HG02870 (cell line): ENCODE results near the gene DENND2A.
"Not testable (repeated sequence)": the region's sequence is repeated elsewhere in the genome, so short reads cannot be mapped to it uniquely, and the experiment has no call there.

Source experiments
- ATAC-seq: cut with Tn5 transposase; IDR thresholded peaks from one replicate; pipeline ENCODE4 v1.9.1; 2021; ENCODE audit warnings: mild to moderate bottlenecking, moderate library complexity; ENCODE audit not compliant: unreplicated experiment

DENND2A gene

GRCh38 chr7:140594131-140594691 lies 46.4 kb downstream of the DENND2A start:
- no peak for ATAC-seq

GRCh38 chr7:140593672-140593982 lies 47.0 kb downstream of the DENND2A start:
- no peak for ATAC-seq

GRCh38 chr7:140592964-140593671 lies 47.5 kb downstream of the DENND2A start:
- ATAC-seq, result no peak

DNA sequence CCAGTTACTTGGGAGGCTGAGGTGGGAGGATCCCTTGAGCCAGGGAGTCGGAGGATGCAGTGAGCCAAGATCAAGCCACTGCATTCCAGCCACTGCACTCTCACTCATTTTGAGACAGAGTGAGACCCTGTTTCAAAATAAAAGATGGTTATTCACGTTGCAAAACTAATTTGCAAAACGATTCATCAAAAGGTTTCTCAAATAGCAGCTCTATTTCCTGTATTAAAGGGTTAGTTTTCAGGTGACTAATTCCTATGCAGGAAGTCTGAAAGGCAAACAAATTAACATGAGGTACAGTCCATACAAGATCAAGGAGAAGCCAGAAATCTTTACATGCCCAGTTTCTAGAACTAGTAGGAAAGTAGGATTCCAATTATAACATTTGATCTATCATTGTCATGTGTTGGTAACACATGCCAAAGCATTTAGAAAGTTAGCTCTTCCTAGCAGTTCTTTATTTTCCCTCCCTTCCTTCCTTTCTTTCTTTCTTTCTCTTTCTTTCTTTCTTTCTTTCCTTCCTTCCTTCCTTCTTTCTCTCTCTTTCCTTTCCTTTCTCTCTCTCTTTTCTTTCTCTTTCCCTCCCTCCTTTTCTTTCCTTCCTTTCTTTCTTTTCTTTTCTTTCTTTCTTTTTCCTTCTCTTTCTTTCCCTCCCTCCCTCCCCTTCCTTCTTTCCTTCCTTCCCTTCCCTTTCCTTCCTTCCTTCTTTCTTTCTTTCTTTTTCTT lies 49.3 kb downstream of the DENND2A start:
- ATAC-seq, result no peak

DNA sequence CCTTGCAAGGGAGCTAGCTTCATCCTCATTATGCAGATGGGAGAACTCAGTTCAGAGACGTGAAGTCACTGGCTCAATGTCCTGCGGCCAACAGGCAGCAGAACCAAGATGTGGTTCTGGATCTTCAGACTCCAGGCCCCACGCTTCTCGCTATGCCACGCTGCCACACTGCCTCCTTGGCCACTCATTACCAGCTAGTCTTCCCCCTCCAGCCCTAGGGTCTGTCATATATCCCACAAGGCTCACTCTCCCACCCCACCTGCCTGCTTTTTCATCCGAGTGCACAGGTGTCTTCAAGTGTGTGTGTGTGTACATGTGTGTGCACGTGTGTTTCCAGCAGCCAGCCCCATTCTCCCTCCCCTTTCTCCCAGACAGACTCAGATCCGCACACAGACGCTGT lies 53.4 kb downstream of the DENND2A start:
- no peak for ATAC-seq

- no peak for ATAC-seq
Observed at GRCh38 chr7:140586516-140586915, 54.1 kb downstream of the DENND2A start.

DNA sequence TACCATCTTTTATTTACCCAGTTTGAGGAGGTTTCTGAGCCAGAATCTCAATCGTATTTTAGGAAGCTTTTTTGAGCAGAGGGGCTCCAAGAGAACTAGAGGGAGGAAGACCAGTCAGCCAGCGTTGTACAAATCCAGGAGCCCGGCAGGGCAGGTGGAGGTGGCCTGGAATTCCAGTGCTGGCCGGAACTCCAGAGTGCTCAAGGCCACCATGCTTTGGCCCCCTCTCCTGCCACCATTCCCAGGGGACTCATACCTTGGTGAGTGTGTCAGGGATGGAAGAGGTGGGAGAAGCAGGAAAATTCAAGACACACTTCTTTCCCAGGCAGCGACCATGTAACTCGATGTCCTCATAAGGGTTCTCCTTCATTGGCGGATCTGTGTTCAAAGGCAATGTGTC lies 55.3 kb downstream of the DENND2A start:
- ATAC-seq, result no peak

- ATAC-seq, result no peak
Observed at GRCh38 chr7:140584195-140584851, 56.3 kb downstream of the DENND2A start.

GRCh38 chr7:140581411-140581810 lies 59.2 kb downstream of the DENND2A start:
- ATAC-seq, result no peak

GRCh38 chr7:140577651-140578050 lies 63.0 kb downstream of the DENND2A start:
- ATAC-seq, result no peak

DNA sequence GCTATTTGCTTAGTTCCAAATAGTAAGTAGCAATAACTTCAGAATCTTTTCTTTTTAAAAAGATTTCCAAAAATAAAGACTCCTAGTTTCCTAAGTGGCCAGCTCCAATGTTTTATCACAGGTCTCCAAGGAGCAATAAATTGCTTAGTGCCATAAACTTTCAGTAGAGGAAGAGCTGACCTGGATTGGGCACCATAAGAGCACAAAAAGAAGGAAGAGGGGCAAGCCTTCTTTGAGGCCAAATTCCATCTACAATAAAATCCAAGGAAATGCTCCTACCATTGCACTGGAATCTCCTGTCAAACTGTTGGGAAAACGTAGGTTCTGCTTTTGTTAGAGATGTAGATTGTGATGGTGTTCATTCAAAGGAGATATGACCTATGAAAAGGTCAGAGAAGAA lies 64.0 kb downstream of the DENND2A start:
- no peak for ATAC-seq

DNA sequence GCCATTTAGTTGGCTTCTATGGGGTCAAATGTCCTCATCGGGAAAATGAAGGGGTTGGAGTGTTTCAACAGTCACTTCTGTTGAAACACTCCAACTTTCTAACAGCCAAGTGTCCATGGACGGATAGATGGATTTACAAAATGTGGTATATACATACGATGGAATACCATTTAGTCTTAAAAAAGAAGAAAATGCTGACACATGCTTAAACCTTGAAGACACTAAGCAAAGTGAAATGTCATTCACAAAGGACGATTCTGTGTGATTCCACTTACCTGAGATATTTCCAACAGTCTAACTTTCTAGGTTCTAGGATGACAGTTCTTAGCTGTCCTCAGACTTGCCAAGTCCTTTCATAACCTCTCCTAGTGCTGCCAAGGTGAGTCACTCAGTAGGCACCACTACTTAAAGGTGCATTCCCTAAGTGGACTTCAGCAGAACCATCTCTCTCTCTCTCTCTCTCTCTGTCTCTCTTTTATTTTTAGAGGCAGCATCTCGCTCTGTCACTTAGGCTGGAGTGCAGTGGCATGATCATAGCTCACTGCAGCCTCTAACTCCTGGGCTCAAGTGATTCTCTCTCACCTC lies 69.0 kb downstream of the DENND2A start:
- ATAC-seq, result no peak

DNA sequence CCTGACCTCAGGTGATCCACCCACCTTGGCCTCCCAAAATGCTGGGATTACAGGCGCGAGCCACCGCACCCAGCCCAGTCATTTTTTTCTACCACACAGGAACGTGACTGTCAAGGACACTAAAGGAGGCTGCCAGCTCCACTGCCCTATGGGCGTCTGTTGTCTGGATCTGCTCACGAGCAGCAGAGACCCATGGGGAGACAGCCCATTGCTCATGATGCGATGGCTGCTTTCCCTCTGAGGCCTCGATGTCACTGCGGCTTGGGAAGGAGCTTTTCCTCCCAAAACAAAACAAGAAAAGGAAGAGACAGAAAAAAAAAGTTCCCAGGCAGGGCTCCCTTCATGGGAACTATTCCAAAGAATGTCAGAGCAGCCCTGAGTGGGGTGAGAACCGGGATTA lies 70.5 kb downstream of the DENND2A start:
- no peak for ATAC-seq

GRCh38 chr7:140568021-140568813 lies 72.4 kb downstream of the DENND2A start:
- ATAC-seq, result no peak

DNA sequence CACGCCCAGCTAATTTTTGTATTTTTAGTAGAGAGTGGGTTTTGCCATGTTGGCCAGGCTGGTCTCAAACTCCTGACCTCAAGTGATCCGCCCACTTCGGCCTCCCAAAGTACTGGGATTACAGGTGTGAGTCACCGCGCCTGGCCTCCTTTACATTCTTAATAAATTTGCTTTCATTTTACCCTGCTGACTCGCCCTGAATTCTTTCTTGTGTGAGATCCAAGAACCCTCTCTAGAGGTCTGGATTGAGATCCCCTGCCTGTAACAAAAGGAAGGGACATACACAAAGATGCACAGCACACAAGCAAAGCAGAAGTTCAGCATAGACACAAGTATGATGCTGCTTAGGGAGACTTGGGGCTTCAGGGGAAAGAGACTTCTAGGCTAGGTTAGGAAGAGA lies 74.4 kb downstream of the DENND2A start:
- not testable (repeated sequence) for ATAC-seq

DNA sequence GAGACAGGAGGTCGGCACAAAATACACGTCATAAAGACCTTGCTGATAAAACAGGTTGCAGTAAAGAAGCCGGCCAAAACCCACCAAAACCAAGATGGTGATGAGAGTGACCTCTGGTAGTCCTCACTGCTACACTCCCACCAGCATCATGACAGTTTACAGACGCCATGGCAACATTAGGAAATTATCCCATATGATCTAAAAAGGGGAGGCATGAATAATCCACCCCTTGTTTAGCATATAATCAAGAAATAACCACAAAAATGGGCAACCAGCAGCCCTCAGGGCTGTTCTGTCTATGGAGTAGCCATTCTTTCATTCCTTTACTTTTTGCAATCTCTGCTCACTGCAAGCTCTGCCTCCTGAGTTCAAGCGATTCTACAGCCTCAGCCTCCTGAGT lies 74.9 kb downstream of the DENND2A start:
- not testable (repeated sequence) for ATAC-seq

DNA sequence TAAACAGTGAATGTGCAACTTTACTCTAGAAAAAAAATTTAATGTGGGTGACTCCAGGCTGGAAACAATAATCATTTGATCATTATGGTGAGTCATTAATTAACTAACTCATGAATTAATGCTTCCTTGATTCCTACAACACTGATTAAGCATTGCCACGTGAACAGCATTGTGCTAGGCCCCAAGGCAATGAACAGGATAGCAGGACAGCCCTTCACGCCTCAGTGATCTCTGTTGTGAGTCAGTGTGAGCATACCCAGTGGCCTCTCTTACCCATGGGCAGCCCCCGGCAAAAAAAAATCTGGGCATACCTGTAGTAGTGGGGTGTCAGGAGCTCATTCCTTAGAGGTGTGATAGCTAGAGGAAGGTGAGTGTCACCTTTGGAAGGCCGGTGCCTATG lies 76.0 kb downstream of the DENND2A start:
- no peak for ATAC-seq

DNA sequence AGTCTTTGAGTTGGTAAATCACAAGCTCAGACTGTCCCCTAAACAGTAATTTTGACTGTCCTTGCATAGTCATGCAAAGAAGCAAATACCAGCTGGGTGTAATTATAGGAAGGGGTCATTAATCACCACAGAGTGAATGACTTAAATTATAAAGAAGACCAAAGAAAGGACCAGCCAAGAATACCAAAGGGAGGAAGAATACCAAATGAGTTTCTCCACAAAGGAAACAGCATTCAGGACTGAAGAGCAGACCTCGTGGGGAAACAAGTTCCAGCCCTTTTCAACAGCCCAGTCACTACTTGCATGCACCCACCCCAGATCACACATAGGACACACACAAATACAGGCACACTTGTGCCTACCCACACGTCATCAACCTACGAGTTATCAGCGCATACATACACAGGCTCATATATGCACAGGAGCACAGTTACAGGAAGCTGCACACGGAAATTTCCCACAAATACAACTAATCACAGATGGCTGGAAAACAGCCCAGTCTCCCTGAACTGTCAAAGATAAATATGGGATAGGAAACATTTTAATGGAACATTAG lies 77.6 kb downstream of the DENND2A start:
- ATAC-seq, result no peak

DNA sequence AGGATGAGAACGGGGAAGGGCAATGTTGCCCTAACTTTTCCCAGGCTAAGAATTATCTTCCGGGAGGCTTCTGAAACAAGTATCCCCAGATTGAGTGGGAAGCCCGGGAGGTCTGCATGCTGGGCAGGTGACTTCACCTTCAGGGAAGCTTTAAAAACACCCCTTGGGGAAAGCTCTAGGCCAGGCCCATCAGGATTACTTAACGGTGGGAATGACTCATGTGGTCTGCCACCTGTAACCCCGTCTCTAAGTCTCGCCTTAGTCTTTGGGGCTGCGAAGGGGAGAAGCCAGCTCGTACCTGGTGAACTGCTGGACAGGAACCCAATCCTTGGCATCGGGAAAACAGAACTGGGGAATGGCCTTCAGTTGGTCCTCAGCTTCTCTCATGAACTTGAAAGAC lies 81.2 kb downstream of the DENND2A start:
- no peak for ATAC-seq

GRCh38 chr7:140557809-140558518 lies 82.6 kb downstream of the DENND2A start:
- no peak for ATAC-seq
